ENCODE measurements around the gene SEC24D.

The SEC24D gene

GRCh38 chr4:118865091-118865708 lies 29.3 kb upstream of the SEC24D start:
- TF ChIP-seq CTCF (IDR thresholded peaks at IDR 0.05; ENCODE audit: insufficient read depth, low read length, poor library complexity, severe bottlenecking) = peak; percentile 82

GRCh38 chr4:118858779-118859178 lies 22.9 kb upstream of the SEC24D start:
- Histone ChIP-seq H3K27me3 (replicated peaks; ENCODE audit: control insufficient read depth, insufficient read depth, low read length) (no peaks in the 10 kb centered on the region), H3K36me3 (ENCODE audit: control insufficient read depth, insufficient read depth, low read length) (no peaks in the 10 kb centered on the region), H3K4me3 (replicated peaks; ENCODE audit: low read depth, low read length) (no peak overlapping the region)
- no peak for TF ChIP-seq CTCF (IDR thresholded peaks at IDR 0.05; ENCODE audit: insufficient read depth, low read length, poor library complexity, severe bottlenecking)
- DNase-seq (ENCODE audit: extremely low read depth, insufficient read length) = no peak

More at GRCh38 chr4:118865091-118865708, 29.3 kb upstream of the SEC24D start:
- no peaks in the 10 kb centered on the region for H3K36me3 ChIP-seq (ENCODE audit: control insufficient read depth, insufficient read depth, low read length)
- H3K4me3 ChIP-seq (replicated peaks; ENCODE audit: low read depth, low read length) = no peak overlapping the region
- DNase-seq (ENCODE audit: extremely low read depth, insufficient read length) = no peak
- no peaks in the 10 kb centered on the region for H3K27me3 ChIP-seq (replicated peaks; ENCODE audit: control insufficient read depth, insufficient read depth, low read length)

GRCh38 chr4:118857760-118858159 lies 21.8 kb upstream of the SEC24D start:
- H3K4me3 ChIP-seq (replicated peaks; ENCODE audit: low read depth, low read length) = no peak overlapping the region
- no peak for DNase-seq (ENCODE audit: extremely low read depth, insufficient read length)
- no peaks in the 10 kb centered on the region for H3K27me3 ChIP-seq (replicated peaks; ENCODE audit: control insufficient read depth, insufficient read depth, low read length)
- H3K36me3 ChIP-seq (ENCODE audit: control insufficient read depth, insufficient read depth, low read length) = no peaks in the 10 kb centered on the region
- TF ChIP-seq CTCF (IDR thresholded peaks at IDR 0.05; ENCODE audit: insufficient read depth, low read length, poor library complexity, severe bottlenecking) = no peak

- no peaks in the 10 kb centered on the region for H3K36me3 ChIP-seq (ENCODE audit: control insufficient read depth, insufficient read depth, low read length)
- H3K4me3 ChIP-seq (replicated peaks; ENCODE audit: low read depth, low read length) = peak overlapping the region; percentile 69
- no peaks in the 10 kb centered on the region for H3K27me3 ChIP-seq (replicated peaks; ENCODE audit: control insufficient read depth, insufficient read depth, low read length)
- peak; percentile 29 for DNase-seq (ENCODE audit: extremely low read depth, insufficient read length)
- no peak for TF ChIP-seq CTCF (IDR thresholded peaks at IDR 0.05; ENCODE audit: insufficient read depth, low read length, poor library complexity, severe bottlenecking)
Measured at GRCh38 chr4:118850488-118851173, 14.7 kb upstream of the SEC24D start.

- no peaks in the 10 kb centered on the region for H3K27me3 ChIP-seq (replicated peaks; ENCODE audit: control insufficient read depth, insufficient read depth, low read length)
- no peak for DNase-seq (ENCODE audit: extremely low read depth, insufficient read length)
- H3K36me3 ChIP-seq (ENCODE audit: control insufficient read depth, insufficient read depth, low read length) = no peaks in the 10 kb centered on the region
- TF ChIP-seq CTCF (IDR thresholded peaks at IDR 0.05; ENCODE audit: insufficient read depth, low read length, poor library complexity, severe bottlenecking) = no peak
- peak overlapping the region; percentile 69 for H3K4me3 ChIP-seq (replicated peaks; ENCODE audit: low read depth, low read length)
Measured at GRCh38 chr4:118849867-118850487, 14.1 kb upstream of the SEC24D start.

All from GM06990 (cell line).